Kidney (tissue), 14 donors: Measurements from ENCODE around the gene RBX1. TPM values are rescaled to one million over a fixed set of nuclear protein-coding genes. Genes with fewer than 3 reads are reported as not detected.

Source experiments
- DNase-seq, 5 donors: peaks; one replicate each; pipeline ENCODE4 v3.0.0-alpha.2; 2013 to 2020
- FAIRE-seq: peaks from 2 replicates; lab custom pipeline; 2012; peaks lifted over from hg19 to GRCh38; lab: Jason Lieb, UNC
- H3K27ac ChIP-seq, 2 donors: one replicate each; pipeline ENCODE4 v1.7.0; 2013; ENCODE audit warnings: low read depth in 2 of 2, low read length in 2 of 2, inconsistent platforms in 1 of 2
- H3K27me3 ChIP-seq: one replicate; pipeline ENCODE4 v1.7.1; 2013; ENCODE audit warnings: low read length, inconsistent platforms; ENCODE audit not compliant: control insufficient read depth, insufficient read depth
- H3K36me3 ChIP-seq, 3 donors: one replicate each; pipeline versions ENCODE4 v1.7.0 to v1.7.1; 2013; ENCODE audit warnings: low read length in 3 of 3, control low read depth in 1 of 3, inconsistent platforms in 1 of 3; ENCODE audit not compliant: insufficient read depth in 3 of 3, control insufficient read depth in 2 of 3
- H3K4me1 ChIP-seq, 3 donors: one replicate each; pipeline versions ENCODE4 v1.7.0 to v1.7.1; 2013; ENCODE audit warnings: low read length in 3 of 3, inconsistent platforms in 1 of 3, low read depth in 1 of 3; ENCODE audit not compliant: control insufficient read depth in 2 of 3, insufficient read depth in 2 of 3
- H3K4me3 ChIP-seq, 3 donors: one replicate each; pipeline versions ENCODE4 v1.7.0 to v1.8.1; 2013; ENCODE audit warnings: low read length in 3 of 3, control low read depth in 1 of 3, inconsistent platforms in 1 of 3
- H3K9ac ChIP-seq, 3 donors: one replicate each; pipeline versions ENCODE4 v1.7.0 to v1.7.1; 2013; ENCODE audit warnings: low read length in 3 of 3, control low read depth in 1 of 3, inconsistent platforms in 1 of 3
- H3K9me3 ChIP-seq, 3 donors: one replicate each; pipeline versions ENCODE4 v1.7.0 to v1.7.1; 2013; ENCODE audit warnings: low read length in 3 of 3, control low read depth in 1 of 3, inconsistent platforms in 1 of 3; ENCODE audit not compliant: control insufficient read depth in 2 of 3, insufficient read depth in 1 of 3
- intact Hi-C: fragments of 100-400 bp; cut with DNase I; formaldehyde crosslinking; loops from one replicate; pipeline ENCODE4 v1.11.1; 2022
- polyA plus RNA-seq: library from polyadenylated mRNA; stranded (reverse); fragments of 350-450 nt; fragmentation: Illumina TruSeq; extraction: RNeasy Lipid Tissue Mini Kit (QIAGEN cat#74804); gene quantifications from one replicate; pipeline ENCODE4 v1.2.3, GENCODE V29; 2014; ENCODE audit warnings: low read depth, low replicate concordance; ENCODE audit not compliant: insufficient read depth
- total RNA-seq: library from RNA; stranded (reverse); fragmentation: NEBNext Ultra II Directional; extraction: Animal tissue kit (Norgen Biotek cat#: 25700); gene quantifications from one replicate; pipeline ENCODE4 v1.2.1, GENCODE V29; 2021
- TF ChIP-seq, protein P1 (sequence below): IDR thresholded peaks from 3 replicates; pipeline ENCODE4 v1.5.1; 2012; ENCODE audit warnings: mild to moderate bottlenecking, moderate library complexity, borderline replicate concordance; ENCODE audit not compliant: insufficient read depth; ENCODE audit errors: extremely low read depth
- donor health status: control.
- donor health status: control.
- donor health status: control.
- donor health status: control.
- donor health status: control.
- donor health status: DM: yes; HTN: yes; CAD: no.
- donor health status: Normal renal cell carcinoma (clear cell type).

The RBX1 gene
- total and polyA plus RNA-seq, 2 donors from 2014 or later: 56.2 to 92.2 TPM

DNA sequence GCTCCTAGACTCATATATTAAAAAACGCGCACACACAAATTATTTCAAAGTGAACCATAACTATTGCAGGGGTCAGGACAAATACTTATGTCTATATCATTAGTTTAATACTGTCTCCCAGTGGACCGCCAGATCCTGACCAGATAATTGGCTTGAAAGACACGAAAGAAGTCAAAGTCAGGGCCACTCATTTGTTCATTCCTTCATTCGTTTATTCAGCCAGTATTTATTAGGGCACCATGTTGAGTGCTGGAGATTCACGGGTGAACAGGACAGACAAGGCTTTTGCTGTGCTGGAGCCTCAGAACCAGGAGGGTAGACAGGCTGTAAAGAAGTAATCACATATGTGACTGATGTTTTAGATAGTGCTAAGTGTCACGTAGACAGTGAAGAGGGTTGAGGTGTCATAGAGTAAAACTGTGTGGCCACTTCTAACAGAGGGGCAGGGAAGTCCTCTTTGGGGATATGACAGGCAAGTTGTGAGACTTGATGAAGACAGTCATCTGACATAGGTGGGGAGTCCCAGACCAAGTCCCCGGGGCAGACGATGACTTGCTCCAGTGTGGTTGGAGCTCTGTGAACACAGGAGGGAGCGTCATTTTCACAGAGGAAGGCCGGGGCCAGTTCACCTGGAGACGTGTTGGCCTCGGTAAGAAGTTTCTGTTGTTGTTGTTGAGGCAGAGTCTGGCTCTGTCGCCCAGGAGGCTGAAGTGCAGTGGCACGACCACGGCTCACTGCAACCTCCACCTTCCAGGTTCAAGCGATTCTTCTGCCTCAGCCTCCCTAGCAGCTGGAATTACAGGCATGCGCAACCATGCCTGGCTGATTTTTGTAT is 25.9 kb downstream of the RBX1 start:
- DNase-seq: no peak
- TF ChIP-seq, protein P1, sequence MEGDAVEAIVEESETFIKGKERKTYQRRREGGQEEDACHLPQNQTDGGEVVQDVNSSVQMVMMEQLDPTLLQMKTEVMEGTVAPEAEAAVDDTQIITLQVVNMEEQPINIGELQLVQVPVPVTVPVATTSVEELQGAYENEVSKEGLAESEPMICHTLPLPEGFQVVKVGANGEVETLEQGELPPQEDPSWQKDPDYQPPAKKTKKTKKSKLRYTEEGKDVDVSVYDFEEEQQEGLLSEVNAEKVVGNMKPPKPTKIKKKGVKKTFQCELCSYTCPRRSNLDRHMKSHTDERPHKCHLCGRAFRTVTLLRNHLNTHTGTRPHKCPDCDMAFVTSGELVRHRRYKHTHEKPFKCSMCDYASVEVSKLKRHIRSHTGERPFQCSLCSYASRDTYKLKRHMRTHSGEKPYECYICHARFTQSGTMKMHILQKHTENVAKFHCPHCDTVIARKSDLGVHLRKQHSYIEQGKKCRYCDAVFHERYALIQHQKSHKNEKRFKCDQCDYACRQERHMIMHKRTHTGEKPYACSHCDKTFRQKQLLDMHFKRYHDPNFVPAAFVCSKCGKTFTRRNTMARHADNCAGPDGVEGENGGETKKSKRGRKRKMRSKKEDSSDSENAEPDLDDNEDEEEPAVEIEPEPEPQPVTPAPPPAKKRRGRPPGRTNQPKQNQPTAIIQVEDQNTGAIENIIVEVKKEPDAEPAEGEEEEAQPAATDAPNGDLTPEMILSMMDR: no peak
- H3K9ac ChIP-seq: no peak overlapping the region
- H3K4me1 ChIP-seq: no peaks in the 10 kb centered on the region
- H3K4me3 ChIP-seq: no peak overlapping the region
- intact Hi-C loops: no loop called here
- no peaks in the 10 kb centered on the region for H3K9me3 ChIP-seq
- no peak overlapping the region for H3K27ac ChIP-seq
- no peaks in the 10 kb centered on the region for H3K27me3 ChIP-seq
- FAIRE-seq: no peak
- H3K36me3 ChIP-seq: peaks cover 0 to 5% (median 3%) of the 10 kb centered on the region in 3 donors

DNA sequence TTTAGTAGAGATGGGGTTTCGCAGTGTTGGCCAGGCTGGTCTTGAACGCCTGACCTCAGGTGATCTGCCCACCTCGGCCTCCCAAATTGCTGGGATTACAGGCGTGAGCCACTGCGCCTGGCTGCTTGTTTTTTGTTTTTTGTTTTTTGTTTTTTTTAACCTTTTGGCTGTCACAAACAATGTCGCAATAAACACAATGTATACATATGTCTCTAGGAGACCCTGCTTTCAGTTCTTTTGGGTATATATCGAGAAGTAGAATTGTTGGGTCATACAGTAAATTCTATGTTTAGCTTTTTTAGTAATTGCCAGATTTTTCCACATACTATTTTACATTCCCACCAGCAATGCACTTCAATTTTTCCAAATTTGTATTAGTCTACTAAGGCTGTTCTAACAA is 28.0 kb downstream of the RBX1 start:
- intact Hi-C loops: no loop called here
- Histone ChIP-seq H3K27ac (no peak overlapping the region), H3K9ac (no peak overlapping the region), H3K4me3 (no peak overlapping the region), H3K27me3 (no peaks in the 10 kb centered on the region), H3K9me3 (no peaks in the 10 kb centered on the region), H3K36me3 (no peaks in the 10 kb centered on the region), H3K4me1 (no peaks in the 10 kb centered on the region)
- TF ChIP-seq, protein P1: no peak
- FAIRE-seq (no peak), DNase-seq (no peak)

DNA sequence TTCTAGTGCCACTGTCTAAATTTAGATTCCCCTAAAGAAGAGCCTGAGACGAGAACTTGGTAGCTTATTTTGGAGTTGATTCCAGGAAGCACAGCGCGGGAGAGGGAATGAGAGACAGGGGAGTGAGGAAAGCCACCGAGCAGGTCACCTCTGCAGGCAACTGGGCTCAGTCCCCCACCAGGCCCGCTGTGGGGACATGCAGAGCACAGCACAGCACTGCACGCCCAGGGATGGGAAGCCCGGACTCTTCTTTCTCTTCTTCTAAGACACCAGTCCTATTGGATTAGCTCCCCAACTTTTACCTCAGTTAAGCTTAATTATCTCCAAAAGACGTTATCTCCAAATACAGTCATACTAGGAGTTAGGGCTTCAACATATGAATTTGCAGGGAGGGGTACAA is 28.7 kb downstream of the RBX1 start:
- intact Hi-C loops: no loop called here

More for the DNA sequence above, 28.7 kb downstream of the RBX1 start:
- H3K4me3 ChIP-seq: no peak overlapping the region
- H3K36me3 ChIP-seq: no peaks in the 10 kb centered on the region
- H3K27me3 ChIP-seq: no peaks in the 10 kb centered on the region
- TF ChIP-seq, protein P1: no peak
- FAIRE-seq (no peak), DNase-seq (no peak)
- no peaks in the 10 kb centered on the region for H3K9me3 ChIP-seq
- H3K4me1 ChIP-seq: no peaks in the 10 kb centered on the region
- H3K9ac ChIP-seq: no peak overlapping the region
- H3K27ac ChIP-seq: no peak overlapping the region
